GM23248 (cell line): ENCODE measurements around the gene ZNF732.

Experiments
- EZH2 ChIP-seq: fragments of 200-600 bp; sonication (generic); IDR thresholded peaks from 2 replicates; pipeline ENCODE4 v1.6.1; 2018; ENCODE audit warnings: antibody characterized with exemption, mild to moderate bottlenecking; ENCODE audit not compliant: insufficient read depth, poor library complexity, severe bottlenecking
- EZH2phosphoT487 ChIP-seq: fragments of 200-600 bp; sonication (generic); IDR thresholded peaks from 2 replicates; pipeline ENCODE4 v1.6.1; 2018; ENCODE audit warnings: antibody characterized with exemption, moderate library complexity, mild to moderate bottlenecking, low read depth; ENCODE audit not compliant: insufficient read depth

DNA sequence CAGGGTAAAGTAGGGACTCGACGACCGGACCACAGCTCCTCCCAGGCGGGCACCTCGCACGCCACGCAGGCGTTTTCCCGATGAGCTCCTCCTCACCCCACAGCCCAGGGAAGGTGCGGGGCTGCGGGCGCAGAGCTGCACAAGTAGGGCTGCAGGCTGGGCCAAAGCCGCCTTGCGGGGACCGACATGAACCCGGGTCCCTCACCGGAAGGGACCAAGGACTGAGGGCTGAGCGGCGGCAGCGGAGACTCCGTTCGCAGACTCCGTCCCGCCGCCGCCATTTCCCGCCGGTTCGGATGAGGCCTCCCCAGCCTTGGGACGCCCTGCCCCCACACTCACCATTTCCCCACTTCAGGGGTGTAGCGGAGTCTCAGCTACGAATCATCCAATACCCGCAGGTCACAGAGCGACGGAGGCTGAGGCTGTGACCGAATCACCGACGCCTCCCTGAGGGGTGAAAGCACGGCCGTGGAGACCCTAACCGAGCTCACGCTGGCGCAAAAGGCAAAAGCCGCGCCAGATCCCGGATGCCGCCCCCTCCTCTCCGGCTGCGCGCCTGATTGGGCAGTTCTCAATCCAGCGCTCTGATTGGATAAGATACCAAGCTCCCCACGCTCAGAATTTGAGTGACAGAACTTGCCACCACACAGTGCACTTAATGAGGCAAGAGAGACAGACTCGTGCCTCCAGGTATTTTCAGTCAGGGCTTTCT lies at the start of gene ZNF732:
- no peak for TF ChIP-seq EZH2
- no peak for TF ChIP-seq EZH2phosphoT487
